Neuron (in vitro differentiated cells): ENCODE data around the gene DDIAS.
"Not testable (repeated sequence)": the region's sequence is repeated elsewhere in the genome, so short reads cannot be mapped to it uniquely, and the experiment has no call there.

Experiments used
- H2AFZ ChIP-seq: one replicate; pipeline ENCODE4 v1.6.1; 2013; ENCODE audit warnings: low read depth, mild to moderate bottlenecking, inconsistent platforms, low read length, moderate library complexity
- H3K27me3 ChIP-seq: one replicate; pipeline ENCODE4 v1.6.1; 2013; ENCODE audit warnings: low read length; ENCODE audit not compliant: insufficient read depth
- H3K36me3 ChIP-seq: one replicate; pipeline ENCODE4 v1.6.1; 2013; ENCODE audit warnings: low read length; ENCODE audit not compliant: insufficient read depth
- H3K4me1 ChIP-seq: one replicate; pipeline ENCODE4 v1.6.1; 2013; ENCODE audit warnings: low read length; ENCODE audit not compliant: insufficient read depth
- H3K4me3 ChIP-seq: 2 replicates; pipeline ENCODE4 v1.5.1; 2013; ENCODE audit warnings: mild to moderate bottlenecking, low read length, moderate library complexity
- H3K9me3 ChIP-seq: one replicate; pipeline ENCODE4 v1.6.1; 2013; ENCODE audit warnings: low read length

Gene DDIAS

GRCh38 chr11:82919786-82920185 lies 18.2 kb downstream of the DDIAS start:
- H3K4me3 ChIP-seq = not testable (repeated sequence)

GRCh38 chr11:82920227-82920626 lies 18.7 kb downstream of the DDIAS start:
- not testable (repeated sequence) for H3K36me3 ChIP-seq, H3K9me3 ChIP-seq, H3K4me3 ChIP-seq, H2AFZ ChIP-seq, H3K27me3 ChIP-seq, H3K4me1 ChIP-seq

More at GRCh38 chr11:82919786-82920185, 18.2 kb downstream of the DDIAS start:
- peaks cover 12% of the 10 kb centered on the region for H3K36me3 ChIP-seq
- not testable (repeated sequence) for H2AFZ ChIP-seq, H3K27me3 ChIP-seq, H3K9me3 ChIP-seq, H3K4me1 ChIP-seq

- H2AFZ ChIP-seq, H3K36me3 ChIP-seq, H3K4me1 ChIP-seq, H3K27me3 ChIP-seq, H3K4me3 ChIP-seq, H3K9me3 ChIP-seq: not testable (repeated sequence)
These were observed 21.0 kb downstream of the DDIAS start for GRCh38 chr11:82922396-82923173.

GRCh38 chr11:82924522-82925224 lies 23.1 kb downstream of the DDIAS start:
- Histone ChIP-seq H3K36me3 (peaks cover 3% of the 10 kb centered on the region), H3K9me3 (peaks cover 1% of the 10 kb centered on the region), H2AFZ (no peak overlapping the region), H3K4me3 (no peak overlapping the region), H3K4me1 (no peaks in the 10 kb centered on the region), H3K27me3 (no peaks in the 10 kb centered on the region)

- H3K4me1 ChIP-seq = no peaks in the 10 kb centered on the region
- H2AFZ ChIP-seq = no peak overlapping the region
- H3K4me3 ChIP-seq = no peak overlapping the region
- no peaks in the 10 kb centered on the region for H3K9me3 ChIP-seq
- H3K36me3 ChIP-seq = peaks cover 13% of the 10 kb centered on the region
- no peaks in the 10 kb centered on the region for H3K27me3 ChIP-seq
These were observed 25.8 kb downstream of the DDIAS start for GRCh38 chr11:82927264-82927880.

- Histone ChIP-seq H3K9me3 (no peaks in the 10 kb centered on the region), H3K27me3 (no peaks in the 10 kb centered on the region), H2AFZ (no peak overlapping the region), H3K4me3 (no peak overlapping the region), H3K36me3 (peaks cover 20% of the 10 kb centered on the region), H3K4me1 (no peaks in the 10 kb centered on the region)
These were observed 27.6 kb downstream of the DDIAS start for GRCh38 chr11:82929121-82929520.

- no peak overlapping the region for H2AFZ ChIP-seq
- no peaks in the 10 kb centered on the region for H3K9me3 ChIP-seq
- H3K4me1 ChIP-seq = no peaks in the 10 kb centered on the region
- H3K4me3 ChIP-seq = no peak overlapping the region
- no peaks in the 10 kb centered on the region for H3K27me3 ChIP-seq
- peaks cover 20% of the 10 kb centered on the region for H3K36me3 ChIP-seq
These were observed 28.7 kb downstream of the DDIAS start for GRCh38 chr11:82930229-82930628.

- H3K27me3 ChIP-seq = no peaks in the 10 kb centered on the region
- H3K4me3 ChIP-seq = no peak overlapping the region
- no peaks in the 10 kb centered on the region for H3K9me3 ChIP-seq
- H2AFZ ChIP-seq = no peak overlapping the region
- no peaks in the 10 kb centered on the region for H3K4me1 ChIP-seq
- H3K36me3 ChIP-seq = peaks cover 20% of the 10 kb centered on the region
These were observed 29.2 kb downstream of the DDIAS start for GRCh38 chr11:82930734-82931133.

GRCh38 chr11:82932564-82932963 lies 31.0 kb downstream of the DDIAS start:
- no peaks in the 10 kb centered on the region for H3K27me3 ChIP-seq
- no peak overlapping the region for H3K4me3 ChIP-seq
- H2AFZ ChIP-seq = no peak overlapping the region
- H3K36me3 ChIP-seq = peaks cover 20% of the 10 kb centered on the region
- H3K9me3 ChIP-seq = no peaks in the 10 kb centered on the region
- no peaks in the 10 kb centered on the region for H3K4me1 ChIP-seq

GRCh38 chr11:82936261-82936660 lies 34.7 kb downstream of the DDIAS start:
- Histone ChIP-seq H3K4me3 (no peak overlapping the region), H2AFZ (no peak overlapping the region), H3K36me3 (peaks cover 17% of the 10 kb centered on the region), H3K4me1 (no peaks in the 10 kb centered on the region), H3K27me3 (no peaks in the 10 kb centered on the region), H3K9me3 (no peaks in the 10 kb centered on the region)

- no peak overlapping the region for H3K4me3 ChIP-seq
- H3K9me3 ChIP-seq = no peaks in the 10 kb centered on the region
These were observed 36.0 kb downstream of the DDIAS start for GRCh38 chr11:82937554-82937953.

GRCh38 chr11:82939456-82939855 lies 37.9 kb downstream of the DDIAS start:
- Histone ChIP-seq H3K27me3 (no peaks in the 10 kb centered on the region), H2AFZ (no peak overlapping the region), H3K9me3 (no peaks in the 10 kb centered on the region), H3K4me3 (no peak overlapping the region), H3K4me1 (no peaks in the 10 kb centered on the region), H3K36me3 (no peaks in the 10 kb centered on the region)

More at GRCh38 chr11:82937554-82937953, 36.0 kb downstream of the DDIAS start:
- H3K4me1 ChIP-seq = no peaks in the 10 kb centered on the region
- peaks cover 5% of the 10 kb centered on the region for H3K36me3 ChIP-seq
- H2AFZ ChIP-seq = no peak overlapping the region
- H3K27me3 ChIP-seq = no peaks in the 10 kb centered on the region

- H3K4me3 ChIP-seq = no peak overlapping the region
- no peaks in the 10 kb centered on the region for H3K27me3 ChIP-seq
- H3K36me3 ChIP-seq = no peaks in the 10 kb centered on the region
- no peaks in the 10 kb centered on the region for H3K9me3 ChIP-seq
- no peak overlapping the region for H2AFZ ChIP-seq
- H3K4me1 ChIP-seq = no peaks in the 10 kb centered on the region
These were observed 40.8 kb downstream of the DDIAS start for GRCh38 chr11:82942376-82942775.
